ENCODE data around the gene LRRC74B.
"Not testable (repeated sequence)": the region's sequence is repeated elsewhere in the genome, so short reads cannot be mapped to it uniquely, and the experiment has no call there.

Gene LRRC74B

DNA sequence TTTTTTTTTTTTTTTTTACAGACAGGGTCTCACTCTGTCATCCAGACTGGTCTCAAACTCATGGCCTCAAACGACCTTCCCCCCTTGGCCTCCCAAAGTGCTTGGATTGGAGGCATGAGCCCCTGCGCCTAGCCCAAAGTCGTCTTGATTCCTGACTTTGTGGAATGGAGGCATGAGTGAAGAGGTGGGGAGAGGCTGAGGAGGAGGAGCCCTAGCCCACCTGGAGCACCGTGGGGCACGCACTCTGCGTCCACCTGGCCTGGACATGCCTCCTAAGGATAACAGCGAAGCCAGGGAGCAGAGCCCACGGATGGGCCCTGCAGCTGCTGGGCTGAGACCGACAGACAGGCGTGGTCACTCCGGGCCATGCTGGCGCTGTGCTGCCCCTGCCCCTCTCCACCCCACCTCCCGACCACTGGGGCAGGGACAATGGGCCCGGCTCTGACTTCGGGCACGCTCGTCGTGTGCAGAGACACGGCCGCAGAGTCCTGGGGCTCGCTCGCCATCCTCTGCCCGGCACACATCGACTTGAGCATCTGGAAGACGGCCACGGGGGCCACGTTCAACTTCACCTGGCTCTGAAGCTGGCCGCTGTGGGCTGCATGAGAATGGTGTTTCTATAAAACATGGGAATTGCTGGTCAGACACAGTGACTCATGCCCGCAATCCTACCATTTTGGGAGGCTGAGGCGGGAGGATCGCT, 34.8 kb downstream of the LRRC74B start:
- no peak for DNase-seq

DNA sequence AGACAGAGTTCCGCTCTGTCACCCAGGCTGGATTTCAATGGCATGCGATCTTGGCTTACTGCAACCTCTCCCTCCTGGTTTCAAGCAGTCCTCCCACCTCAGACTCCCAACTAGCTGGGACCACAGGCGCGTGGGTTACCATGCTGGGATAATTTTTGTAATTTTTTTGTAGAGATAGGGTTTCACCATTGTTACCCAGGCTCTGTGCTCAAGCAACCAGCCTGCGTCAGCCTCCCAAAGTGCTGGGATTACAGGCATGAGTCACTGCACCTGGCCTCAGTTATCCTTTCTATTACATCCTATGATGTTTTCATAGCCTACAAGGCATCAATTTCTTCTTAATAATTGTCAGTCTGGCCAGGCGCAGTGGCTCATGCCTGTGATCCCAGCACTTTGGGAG, 36.5 kb downstream of the LRRC74B start:
- DNase-seq: peak; percentile 2

DNA sequence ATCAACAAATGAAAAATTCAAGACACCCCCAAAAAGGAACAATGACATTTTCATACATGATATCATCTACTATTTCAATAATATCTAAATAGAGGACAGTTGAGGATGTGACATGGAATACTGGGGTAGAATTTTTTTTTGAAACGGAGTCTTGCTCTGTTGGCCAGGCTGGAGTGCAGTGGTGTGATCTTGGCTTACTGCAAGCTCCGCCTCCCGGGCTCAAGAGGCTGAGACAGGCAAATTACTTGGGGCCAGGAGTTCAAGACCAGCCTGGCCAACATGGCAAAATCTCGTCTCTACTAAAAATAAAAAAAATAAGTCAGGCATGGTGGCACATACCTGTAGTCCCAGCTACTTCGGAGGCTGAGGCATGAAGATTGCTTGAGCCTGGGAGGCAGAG, 41.4 kb downstream of the LRRC74B start:
- no peak for DNase-seq

- DNase-seq: not testable (repeated sequence)
Observed at GRCh38 chr22:21087926-21088325, 42.2 kb downstream of the LRRC74B start.

GRCh38 chr22:21091220-21091619, 45.5 kb downstream of the LRRC74B start:
- not testable (repeated sequence) for DNase-seq

DNA sequence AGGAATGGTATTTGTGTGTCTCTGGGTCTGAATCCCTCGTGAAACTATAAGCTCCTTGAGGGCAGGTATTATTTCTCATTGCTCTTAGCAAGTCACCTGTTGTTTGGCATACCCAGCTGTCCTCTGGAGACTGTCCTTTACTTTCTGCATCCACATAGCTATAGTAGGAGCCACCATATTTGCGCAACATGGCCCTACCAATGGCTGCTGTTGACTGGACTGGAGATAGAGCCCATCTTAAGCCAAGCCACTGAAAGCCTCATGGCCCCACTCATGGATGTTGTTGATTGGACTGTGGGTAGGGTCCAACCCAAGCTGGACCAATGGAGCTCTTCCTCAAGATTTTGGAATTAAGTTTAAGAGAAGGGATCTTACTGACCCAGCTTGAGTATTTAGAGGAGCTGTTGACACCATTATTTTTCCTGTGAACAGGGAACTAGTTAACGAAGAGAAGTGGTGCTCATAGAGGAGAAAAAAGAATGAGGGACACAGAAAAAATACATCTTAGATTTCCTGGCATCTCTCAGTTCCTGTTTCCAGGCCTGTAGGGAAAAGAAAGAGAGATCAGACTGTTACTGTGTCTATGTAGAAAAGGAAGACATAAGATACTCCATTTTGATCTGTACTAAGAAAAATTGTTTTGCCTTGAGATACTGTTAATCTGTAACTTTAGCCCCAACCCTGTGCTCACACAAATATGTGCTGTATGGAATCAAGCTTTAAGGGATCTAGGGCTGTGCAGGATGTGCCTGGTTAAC, 47.2 kb downstream of the LRRC74B start:
- DNase-seq: no peak

DNA sequence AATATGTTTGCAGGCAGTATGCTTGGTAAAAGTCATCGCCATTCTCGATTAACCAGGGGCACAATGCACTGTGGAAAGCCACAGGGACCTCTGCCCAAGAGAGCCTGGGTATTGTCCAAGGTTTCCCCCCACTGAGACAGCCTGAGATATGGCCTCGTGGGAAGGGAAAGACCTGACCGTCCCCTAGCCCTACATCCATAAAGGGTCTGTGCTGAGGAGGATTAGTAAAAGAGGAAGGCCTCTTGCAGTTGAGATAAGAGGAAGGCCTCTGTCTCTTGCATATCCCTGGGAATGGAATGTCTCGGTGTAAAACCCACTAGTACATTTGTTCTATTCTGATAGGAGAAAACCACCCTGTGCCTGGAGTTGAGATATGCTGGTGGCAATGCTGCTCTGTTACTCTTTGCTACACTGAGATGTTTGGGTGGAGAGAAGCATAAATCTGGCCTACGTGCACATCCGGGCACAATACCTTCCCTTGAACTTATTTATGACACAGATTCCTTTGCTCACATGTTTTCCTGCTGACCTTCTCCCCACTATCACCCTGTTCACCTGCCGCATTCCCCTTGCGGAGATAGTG, 47.9 kb downstream of the LRRC74B start:
- not testable (repeated sequence) for DNase-seq

GRCh38 chr22:21094911-21095772, 49.4 kb downstream of the LRRC74B start:
- DNase-seq: peak; percentile 3

GRCh38 chr22:21095773-21096107, 50.0 kb downstream of the LRRC74B start:
- DNase-seq: no peak

GRCh38 chr22:21096878-21097277, 51.1 kb downstream of the LRRC74B start:
- not testable (repeated sequence) for DNase-seq

GRCh38 chr22:21098099-21098671, 52.4 kb downstream of the LRRC74B start:
- peak; percentile 2 for DNase-seq

DNA sequence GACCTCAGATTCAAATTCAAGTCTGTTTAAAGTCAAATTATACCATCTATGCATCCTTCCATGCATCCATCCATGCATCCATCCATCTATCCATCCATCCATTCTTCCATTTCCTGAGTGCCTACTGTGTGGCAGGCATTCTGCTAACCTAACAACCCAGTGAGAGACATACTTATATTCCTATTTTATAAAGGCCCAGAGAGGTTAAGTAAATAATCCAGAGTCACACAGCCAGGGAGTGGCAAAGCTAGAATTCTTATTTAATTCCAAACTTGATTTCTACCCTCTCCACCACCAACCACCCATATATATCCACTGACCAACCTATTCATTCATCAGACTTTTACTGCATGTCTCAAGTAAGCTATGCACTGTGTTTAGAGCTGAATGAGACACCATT, 53.8 kb downstream of the LRRC74B start:
- DNase-seq: no peak

DNA sequence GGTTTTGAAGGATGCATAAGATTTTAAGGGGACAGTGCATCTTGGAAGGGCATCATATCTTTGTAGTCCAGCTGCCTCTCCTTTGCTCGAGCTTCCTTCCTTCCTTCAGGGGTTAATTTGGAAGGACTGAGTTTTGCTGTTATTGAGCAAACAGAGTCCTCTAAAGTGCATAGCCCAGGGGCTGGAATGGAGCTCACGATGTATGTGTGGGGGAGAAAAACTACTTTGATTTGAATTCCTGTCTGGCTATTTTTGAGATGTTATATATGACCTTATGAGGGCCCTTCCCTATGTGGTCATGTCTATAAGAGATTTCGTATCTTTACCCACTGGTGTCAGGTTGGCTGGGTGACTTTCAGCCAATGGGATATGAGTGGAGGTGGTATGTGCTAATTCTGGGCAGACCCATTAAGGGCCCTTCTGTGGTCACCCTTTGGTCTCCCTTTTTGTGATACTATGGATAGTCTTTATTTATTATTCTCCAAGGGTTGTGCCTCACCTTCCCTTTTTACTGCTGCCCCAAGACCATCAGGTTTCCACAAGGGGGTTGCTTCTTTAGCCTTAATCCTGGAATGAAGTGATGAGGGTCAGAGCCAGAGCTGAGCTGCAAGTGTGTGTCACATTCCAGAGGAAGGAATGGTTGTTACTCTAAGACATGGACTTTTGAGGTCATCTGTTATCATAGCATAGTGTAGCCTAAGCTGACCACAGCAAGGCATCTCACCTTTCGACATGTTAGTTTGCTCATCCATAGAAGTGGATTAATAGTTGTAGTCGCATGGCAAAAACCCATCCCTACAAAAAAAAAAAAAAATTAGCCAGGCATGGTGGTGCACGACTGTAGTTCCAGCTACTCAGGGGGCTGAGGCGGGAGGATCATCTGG, 54.6 kb downstream of the LRRC74B start:
- peak; percentile 37 for DNase-seq

GRCh38 chr22:21101877-21102638, 56.3 kb downstream of the LRRC74B start:
- no peak for DNase-seq

- DNase-seq: peak; percentile 23
Observed at GRCh38 chr22:21102659-21103267, 57.0 kb downstream of the LRRC74B start.

- DNase-seq: no peak
Observed at GRCh38 chr22:21103633-21104032, 57.9 kb downstream of the LRRC74B start.

- no peak for DNase-seq
Observed at GRCh38 chr22:21104126-21104691, 58.5 kb downstream of the LRRC74B start.

DNA sequence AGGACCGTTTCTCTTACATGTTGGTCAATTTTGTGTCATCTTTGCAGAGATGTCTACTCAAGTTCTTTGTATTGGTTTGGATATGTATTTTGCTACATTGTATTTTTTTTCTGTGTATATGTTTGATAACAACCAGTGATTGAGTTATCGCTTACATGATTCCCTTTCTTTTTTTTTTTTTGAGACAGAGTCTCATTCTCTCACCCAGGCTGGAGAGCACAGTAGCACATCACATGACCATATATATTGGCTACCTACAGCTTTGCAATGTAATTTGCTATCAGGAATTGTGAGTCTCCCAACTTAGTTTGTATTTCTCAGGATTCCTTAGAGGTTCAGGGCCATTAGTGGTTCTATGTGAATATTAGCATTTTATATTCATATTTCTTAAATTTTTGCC, 59.5 kb downstream of the LRRC74B start:
- DNase-seq: no peak

DNA sequence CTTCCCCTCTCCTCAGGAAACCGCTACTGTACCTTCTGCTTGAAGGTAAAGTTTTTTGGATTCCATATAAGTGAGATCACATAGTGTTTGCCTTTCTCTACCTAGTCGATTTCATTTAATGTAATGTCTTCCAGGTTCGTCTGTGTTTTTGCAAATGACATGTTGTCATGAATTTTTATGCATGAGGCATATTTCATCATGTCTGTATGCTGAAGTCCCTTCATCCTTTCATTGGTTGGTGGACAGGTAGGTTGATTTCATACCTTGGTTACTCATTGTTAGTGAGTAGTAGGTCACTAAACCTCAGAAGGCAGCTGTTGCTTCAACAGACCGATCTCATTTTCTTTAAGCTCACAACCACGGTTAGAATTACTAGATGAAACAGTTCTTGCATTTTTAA, 60.3 kb downstream of the LRRC74B start:
- no peak for DNase-seq
